HG02588 (cell line): Measurements from ENCODE around the gene MINPP1.
"Not testable (repeated sequence)": the region's sequence is repeated elsewhere in the genome, so short reads cannot be mapped to it uniquely, and the experiment has no call there.

Experiments
- ATAC-seq: cut with Tn5 transposase; IDR thresholded peaks from one replicate; pipeline ENCODE4 v1.9.1; 2021; ENCODE audit warnings: mild to moderate bottlenecking, moderate library complexity; ENCODE audit not compliant: unreplicated experiment

MINPP1 gene

GRCh38 chr10:87504640-87505365 lies at the start of gene MINPP1:
MINPP1 (plus strand) TSS chr10:87504893; CDS start chr10:87504916, 23 bp downstream.
- ATAC-seq = peak; percentile 89

DNA sequence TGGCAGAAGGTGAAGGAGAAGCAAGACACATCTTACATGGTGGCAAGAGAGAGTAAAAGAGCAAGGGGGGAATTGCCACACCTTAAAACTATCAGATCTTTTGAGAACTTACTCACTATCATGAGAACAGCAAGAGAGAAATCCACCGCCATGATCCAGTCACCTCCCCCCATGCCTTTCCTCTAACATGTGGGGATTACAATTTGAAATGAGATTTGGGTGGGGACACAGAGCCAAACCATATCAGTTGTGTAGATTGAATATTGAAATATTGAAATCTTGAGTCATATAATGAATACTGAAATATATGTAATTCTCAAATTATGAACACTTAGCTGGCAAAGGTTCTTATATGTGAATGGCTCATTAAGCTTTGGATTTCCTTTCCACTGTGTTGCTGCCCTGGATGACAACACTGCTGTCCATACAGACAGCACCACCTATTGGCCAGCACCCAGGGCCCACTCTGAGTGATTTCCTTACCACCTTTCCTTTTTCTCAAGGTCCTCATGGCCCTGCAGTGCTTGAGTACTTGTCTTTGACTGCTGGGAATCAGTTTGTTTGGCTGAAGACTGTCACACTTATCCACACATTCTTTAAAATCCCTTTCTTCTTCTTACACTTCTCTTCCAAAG lies 48.0 kb upstream of the MINPP1 start:
- not testable (repeated sequence) for ATAC-seq

GRCh38 chr10:87461751-87462150 lies 42.9 kb upstream of the MINPP1 start:
- not testable (repeated sequence) for ATAC-seq

GRCh38 chr10:87466849-87467248 lies 37.8 kb upstream of the MINPP1 start:
- not testable (repeated sequence) for ATAC-seq

- not testable (repeated sequence) for ATAC-seq
Observed at GRCh38 chr10:87488733-87489132, 16.0 kb upstream of the MINPP1 start.

DNA sequence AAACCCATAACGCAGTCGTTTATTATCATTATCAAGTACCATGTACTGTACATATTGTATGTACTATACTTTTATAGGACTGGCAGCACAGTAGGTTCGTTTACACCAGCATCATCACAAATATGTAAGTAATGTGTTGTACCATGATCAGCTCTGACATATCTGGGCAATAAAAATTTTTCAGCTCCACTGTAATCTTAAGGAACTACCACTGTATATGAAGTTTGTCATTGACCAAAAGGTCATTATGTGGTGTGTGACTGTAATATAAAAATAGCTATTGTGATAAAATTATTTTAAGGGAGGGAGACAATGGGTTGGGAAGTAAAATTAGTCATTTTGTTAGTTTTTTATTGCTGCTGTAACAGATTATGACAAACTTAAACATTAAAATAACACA lies 14.4 kb upstream of the MINPP1 start:
- not testable (repeated sequence) for ATAC-seq

GRCh38 chr10:87492450-87492849 lies 12.2 kb upstream of the MINPP1 start:
- ATAC-seq = not testable (repeated sequence)

DNA sequence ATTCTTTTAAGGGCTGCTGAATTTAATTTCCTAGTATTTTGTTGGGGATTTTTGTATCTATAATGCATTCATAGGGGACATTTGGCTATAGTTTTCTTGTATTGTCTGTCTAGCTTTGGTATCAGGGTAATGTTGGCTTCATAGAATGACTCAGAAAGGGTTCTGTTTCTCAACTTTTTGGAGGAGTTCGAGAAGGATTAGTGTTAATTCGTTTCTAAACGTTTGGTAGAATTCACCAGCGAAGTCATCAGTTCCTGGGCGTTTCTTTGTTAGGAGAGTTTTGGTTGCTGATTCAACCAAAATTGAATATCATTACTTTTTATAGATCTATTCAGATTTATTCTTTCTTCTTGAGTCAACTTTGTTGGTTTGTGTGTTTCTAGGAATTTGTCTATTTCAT lies 9.2 kb upstream of the MINPP1 start:
- not testable (repeated sequence) for ATAC-seq

DNA sequence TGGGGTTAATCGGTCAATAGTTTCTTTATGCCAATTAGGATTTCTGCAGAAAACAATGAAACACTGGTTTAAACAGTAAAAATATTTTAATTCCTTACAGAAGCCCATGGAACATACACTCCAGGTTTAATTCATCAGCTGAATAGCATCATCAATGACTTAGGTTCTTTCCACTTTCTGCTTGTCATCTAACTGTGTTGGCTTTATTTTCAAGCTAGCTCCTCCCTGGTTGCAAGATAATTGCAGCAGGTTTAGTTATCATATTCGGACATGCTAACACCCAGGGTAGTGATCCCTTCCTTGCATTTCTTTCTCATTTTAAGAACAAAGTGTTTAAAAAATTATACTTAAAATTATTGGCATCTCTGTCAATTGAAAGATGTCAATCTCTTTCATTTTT lies 7.3 kb upstream of the MINPP1 start:
- not testable (repeated sequence) for ATAC-seq

- ATAC-seq = not testable (repeated sequence)
Observed at GRCh38 chr10:87498106-87498789, 6.4 kb upstream of the MINPP1 start.

- ATAC-seq = no peak
Observed at GRCh38 chr10:87500646-87501048, 4.0 kb upstream of the MINPP1 start.

DNA sequence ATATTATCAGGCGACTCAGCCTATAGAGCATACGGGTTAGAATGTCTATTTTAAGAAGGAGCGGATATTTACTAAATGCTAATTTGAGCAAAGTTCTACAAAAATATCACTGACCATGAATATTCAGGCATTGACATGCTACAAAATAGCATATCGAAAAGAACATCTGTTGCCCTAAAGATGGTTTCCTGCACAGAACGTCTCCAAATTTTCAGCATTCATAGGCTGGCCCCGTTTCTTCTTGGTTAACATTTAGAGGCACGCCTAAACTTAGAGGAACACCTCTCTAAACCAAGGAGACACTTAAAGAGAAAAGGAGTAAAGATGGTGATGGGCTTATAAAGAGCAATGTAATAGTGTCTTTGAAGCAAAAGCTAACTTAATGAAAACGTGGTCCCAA lies 1.3 kb upstream of the MINPP1 start:
- ATAC-seq = no peak

DNA sequence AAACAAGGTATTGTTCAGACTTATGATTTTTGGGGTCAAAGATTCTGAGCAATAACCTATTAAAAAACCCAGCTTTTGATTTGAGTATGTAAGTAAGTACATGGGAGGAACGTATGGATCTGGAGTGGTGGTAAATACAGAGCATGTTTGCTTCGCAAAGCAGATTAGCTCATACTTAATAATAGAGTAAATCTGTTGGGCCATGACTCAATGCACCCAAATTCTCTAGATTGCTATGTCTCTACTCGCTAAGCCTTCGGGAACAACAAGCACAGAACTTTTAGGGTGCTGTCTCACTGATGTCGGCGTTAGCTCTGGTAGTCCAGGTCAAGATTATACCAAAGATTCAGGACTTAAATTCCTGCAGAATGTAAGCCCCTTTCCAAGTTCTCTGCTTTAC lies 807 bp upstream of the MINPP1 start:
- ATAC-seq = no peak

DNA sequence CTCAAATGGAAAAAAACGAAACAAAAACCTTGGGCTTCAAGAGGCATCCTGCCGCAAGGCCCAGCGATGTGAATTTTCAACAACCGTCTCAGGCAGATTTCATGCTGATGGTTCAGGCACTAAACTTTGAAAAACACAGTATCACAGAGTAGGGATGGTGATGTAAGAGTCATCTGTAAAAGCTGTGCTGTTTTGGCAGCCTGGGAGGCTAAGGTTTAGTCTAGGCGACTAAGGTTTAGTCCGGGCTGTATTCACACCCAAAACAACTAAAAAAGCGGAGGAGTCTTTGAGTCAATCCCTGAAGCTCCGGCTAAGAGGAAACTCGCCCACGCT lies 420 bp upstream of the MINPP1 start:
- no peak for ATAC-seq

- ATAC-seq = peak; percentile 53
Observed at GRCh38 chr10:87505366-87506111, 846 bp downstream of the MINPP1 start.

- no peak for ATAC-seq
Observed at GRCh38 chr10:87506956-87507355, 2.3 kb downstream of the MINPP1 start.

GRCh38 chr10:87507879-87508483 lies 3.3 kb downstream of the MINPP1 start:
- ATAC-seq = no peak

- no peak for ATAC-seq
Observed at GRCh38 chr10:87508837-87509236, 4.1 kb downstream of the MINPP1 start.

DNA sequence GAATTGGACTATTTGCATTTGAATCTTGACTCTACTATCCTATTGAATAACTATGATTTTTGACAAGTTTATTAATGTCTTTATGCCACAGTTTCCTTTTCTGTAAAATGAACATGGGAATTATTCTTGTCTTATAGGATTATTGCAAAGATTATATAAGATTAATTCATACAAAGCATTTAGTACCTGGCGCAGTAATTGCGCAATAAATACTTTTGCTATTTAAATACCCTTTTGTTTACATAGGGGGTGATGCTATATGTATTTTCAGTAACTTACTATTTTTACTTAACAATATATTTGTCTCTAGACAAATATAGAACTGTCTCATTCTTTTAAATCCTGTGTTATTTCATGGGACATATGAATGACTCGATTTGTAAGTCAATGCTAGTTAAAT lies 5.3 kb downstream of the MINPP1 start:
- ATAC-seq = no peak

DNA sequence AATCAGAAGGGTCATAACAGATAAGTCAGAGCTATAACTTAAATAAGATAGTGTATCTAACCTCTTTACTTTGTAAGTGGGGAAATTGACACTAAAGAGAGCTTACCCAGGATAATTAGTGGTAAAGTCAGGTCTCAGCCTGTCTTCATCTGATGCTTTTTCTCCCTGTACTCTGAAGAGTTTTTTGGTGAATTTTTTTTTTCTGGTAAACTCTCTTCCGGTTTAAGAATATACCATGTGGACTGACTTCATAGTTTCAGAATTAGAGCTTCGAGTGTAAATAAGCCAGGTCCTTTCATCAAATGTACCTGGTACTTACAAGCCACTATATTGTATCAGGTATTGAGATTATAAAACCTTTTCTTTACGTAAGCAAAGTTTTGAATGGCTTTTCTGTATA lies 6.8 kb downstream of the MINPP1 start:
- ATAC-seq = no peak

GRCh38 chr10:87518937-87519336 lies 14.2 kb downstream of the MINPP1 start:
- no peak for ATAC-seq
